RKO (cell line): ENCODE measurements around the gene ARSB.
"Not testable (repeated sequence)": the region's sequence is repeated elsewhere in the genome, so short reads cannot be mapped to it uniquely, and the experiment has no call there.

Source experiments
- DNase-seq: peaks from one replicate; pipeline ENCODE4 v3.0.0-alpha.2; 2016; ENCODE audit warnings: low spot score

Gene ARSB

GRCh38 chr5:78995521-78996007 is 10.5 kb upstream of the ARSB start:
- DNase-seq = no peak

- no peak for DNase-seq
Observed at GRCh38 chr5:78993165-78993564, 8.1 kb upstream of the ARSB start.

DNA sequence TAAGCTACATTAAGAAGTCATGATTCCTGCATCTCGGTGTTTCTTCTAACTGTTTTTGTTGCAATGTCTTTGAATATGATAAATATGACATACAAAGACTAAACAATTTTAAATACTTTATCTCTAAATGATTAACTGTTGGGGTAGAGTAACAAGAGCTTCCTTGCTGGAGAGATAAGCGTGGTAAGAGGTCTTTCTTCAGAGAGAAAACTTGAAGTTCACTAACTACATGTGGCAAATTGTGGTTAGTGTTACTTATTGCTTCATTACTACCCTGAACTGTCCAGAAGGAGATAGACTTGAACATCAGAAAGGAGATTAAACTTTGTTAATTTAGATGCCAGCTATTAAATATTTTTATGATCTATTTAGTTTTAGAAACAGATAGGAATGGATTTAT is 7.0 kb upstream of the ARSB start:
- DNase-seq = no peak

- no peak for DNase-seq
Observed at GRCh38 chr5:78989080-78989479, 4.0 kb upstream of the ARSB start.

GRCh38 chr5:78985725-78986223 is 664 bp upstream of the ARSB start:
- peak; percentile 87 for DNase-seq

- peak; percentile 84 for DNase-seq
Observed at GRCh38 chr5:78984439-78985115, 533 bp downstream of the ARSB start.

GRCh38 chr5:78983601-78984438 is 1.3 kb downstream of the ARSB start:
- peak; percentile 30 for DNase-seq

- not testable (repeated sequence) for DNase-seq
Observed at GRCh38 chr5:78983194-78983593, 1.9 kb downstream of the ARSB start.

GRCh38 chr5:78979909-78980308 is 5.2 kb downstream of the ARSB start:
- no peak for DNase-seq

DNA sequence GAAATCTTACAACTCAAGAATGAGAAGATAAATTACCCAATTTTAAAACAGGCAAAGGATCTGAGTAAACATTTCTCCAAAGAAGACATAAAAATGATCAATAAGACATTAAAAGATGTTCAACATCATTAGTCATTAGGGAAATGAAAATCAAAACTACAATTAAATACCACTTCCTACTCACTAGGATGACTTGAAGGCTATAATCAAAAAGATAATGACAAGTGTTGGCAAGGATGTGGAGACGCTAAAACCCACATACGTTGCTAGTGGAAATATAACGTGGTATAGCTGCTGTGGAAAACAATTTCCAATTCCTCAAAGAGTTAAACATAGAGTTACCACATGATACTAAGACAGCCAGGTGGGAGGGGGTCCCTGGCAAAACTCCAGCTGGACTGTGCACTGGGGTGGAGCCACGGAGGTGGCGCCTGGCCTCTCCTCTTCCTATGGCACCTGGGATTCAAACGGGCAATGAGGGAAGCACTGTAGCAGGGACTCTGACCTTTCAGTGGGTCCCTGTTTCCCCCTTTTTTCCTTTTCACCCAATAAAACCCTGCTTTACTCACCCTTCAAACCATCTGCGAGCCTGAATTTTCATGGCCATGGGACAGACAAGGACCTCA is 5.9 kb downstream of the ARSB start:
- DNase-seq = no peak

- no peak for DNase-seq
Observed at GRCh38 chr5:78975035-78975434, 10.1 kb downstream of the ARSB start.

DNA sequence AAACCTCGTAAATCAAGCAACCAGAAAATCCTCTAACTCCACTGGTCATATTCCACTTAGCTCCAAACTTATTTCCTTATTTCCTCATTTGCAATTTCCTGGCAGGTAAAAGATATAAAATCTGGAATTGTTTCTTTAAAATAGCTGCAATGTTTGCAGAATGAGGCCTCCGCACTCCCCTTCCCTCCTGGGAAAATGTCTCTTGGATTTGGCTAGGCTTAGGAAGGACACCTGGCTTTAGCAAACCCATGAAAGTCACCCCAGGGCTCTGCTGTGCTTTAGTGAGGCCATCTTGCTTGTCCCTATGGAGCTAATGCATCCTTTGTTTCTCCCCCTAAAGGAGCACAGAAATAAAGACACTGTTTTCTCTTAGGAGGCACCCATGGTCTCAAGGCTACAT is 10.5 kb downstream of the ARSB start:
- no peak for DNase-seq

GRCh38 chr5:78974011-78974410 is 11.1 kb downstream of the ARSB start:
- DNase-seq = no peak

GRCh38 chr5:78972654-78973428 is 12.3 kb downstream of the ARSB start:
- DNase-seq = no peak

- no peak for DNase-seq
Observed at GRCh38 chr5:78971998-78972397, 13.1 kb downstream of the ARSB start.

GRCh38 chr5:78968781-78969180 is 16.3 kb downstream of the ARSB start:
- no peak for DNase-seq

GRCh38 chr5:78964889-78965288 is 20.2 kb downstream of the ARSB start:
- DNase-seq = peak; percentile 73

- peak; percentile 30 for DNase-seq
Observed at GRCh38 chr5:78961743-78962142, 23.4 kb downstream of the ARSB start.

DNA sequence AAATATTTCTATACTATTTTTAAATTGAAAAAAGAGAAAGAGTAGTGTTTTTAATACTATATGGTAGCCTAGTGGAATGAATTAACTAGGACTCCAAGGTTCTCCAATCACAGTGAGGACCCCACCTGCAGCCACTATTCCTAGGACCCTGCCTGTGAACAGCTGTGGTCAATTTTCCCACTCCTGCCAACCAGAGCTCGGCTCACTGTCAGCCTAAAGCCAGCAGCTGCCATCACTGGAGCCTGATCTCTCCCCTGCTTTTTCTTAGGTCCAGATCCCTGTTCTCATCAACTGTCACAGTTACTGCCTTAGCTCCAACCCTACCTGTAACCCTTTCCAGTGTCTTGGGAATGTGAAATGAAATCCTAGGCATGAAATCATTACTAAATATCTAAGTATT is 25.3 kb downstream of the ARSB start:
- DNase-seq = no peak

GRCh38 chr5:78958672-78959445 is 26.3 kb downstream of the ARSB start:
- no peak for DNase-seq

- DNase-seq = no peak
Observed at GRCh38 chr5:78956901-78957300, 28.2 kb downstream of the ARSB start.
